RPMI8226 (cell line): ENCODE data around the gene CYGB.

Experiments
- DNase-seq: peaks from one replicate; pipeline ENCODE4 v3.0.0-alpha.2; 2015

CYGB gene

DNA sequence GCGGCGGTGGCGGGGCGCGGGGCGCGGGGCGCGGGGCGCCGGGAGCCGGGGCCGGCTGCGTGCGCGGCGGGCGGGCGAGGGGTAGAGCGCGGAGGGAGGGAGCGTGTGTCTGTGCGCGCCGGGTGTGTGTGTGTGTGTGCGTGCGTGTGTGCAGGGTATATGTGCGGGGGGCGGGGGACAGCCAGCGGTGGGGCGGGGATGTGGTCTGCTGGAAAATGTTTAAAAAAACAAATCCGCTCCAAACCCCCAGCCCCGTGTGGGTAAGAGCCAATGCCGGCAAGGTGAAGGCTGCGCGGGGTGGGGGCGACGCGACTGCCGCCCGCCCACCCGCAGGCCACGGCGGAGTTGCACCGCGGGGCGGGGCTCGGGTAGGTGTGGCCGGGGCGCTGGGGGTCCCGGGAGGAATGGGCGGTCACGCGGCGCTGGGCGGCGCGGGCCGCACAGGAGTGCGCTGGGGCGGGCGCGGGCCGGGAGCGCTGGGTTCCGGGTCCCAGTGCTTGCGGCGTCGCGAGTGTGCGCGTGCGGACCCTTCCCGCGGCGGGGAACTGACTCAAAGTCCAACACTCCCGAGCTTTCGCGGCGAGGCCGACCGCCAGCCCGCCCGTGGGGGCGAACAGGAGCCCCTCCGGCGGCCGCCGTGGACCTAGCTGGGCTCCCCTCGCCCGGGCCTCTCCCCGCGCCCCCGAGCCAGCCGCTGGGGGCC is at the start of gene CYGB:
CYGB (minus strand) TSS at position 132 of the 703 bp plus-strand sequence. CDS start 167 bp downstream, outside the sequence.
- no peak for DNase-seq

DNA sequence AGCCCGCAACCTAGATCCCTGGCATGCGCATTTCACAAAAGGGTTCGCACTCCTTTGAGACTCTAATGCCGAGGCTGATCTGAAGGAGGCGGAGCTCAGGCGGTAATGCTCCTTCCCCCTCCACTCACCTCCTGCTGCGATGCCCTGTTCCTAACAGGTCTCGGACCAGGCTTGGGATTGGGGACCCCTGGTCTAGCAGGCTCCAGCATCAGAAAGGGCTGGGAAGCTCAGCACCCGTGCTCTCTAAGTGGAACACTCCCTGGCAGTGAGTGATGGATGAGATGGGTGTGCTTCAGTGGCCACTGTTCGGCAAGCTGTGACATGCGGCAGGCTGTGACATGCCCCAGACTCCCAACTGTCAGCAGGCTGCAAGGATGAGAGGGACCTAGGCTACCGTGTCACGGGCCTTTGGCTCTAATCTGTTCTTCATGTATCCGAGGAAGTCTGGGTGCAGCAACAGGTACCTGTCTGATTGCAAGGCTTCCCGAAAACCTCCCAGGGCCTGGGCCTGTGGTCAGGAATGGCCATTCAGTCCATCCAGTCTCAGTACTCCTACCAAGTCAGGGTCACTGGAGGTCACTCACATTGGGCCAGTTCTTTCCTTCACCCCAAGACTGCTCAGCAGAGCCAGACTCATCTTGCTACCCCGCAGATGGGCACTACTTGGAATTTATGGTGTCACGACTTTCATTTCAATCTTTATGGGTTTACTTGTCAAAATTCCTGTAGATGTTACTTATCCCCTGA is 49.4 kb upstream of the CYGB start:
- no peak for DNase-seq

DNA sequence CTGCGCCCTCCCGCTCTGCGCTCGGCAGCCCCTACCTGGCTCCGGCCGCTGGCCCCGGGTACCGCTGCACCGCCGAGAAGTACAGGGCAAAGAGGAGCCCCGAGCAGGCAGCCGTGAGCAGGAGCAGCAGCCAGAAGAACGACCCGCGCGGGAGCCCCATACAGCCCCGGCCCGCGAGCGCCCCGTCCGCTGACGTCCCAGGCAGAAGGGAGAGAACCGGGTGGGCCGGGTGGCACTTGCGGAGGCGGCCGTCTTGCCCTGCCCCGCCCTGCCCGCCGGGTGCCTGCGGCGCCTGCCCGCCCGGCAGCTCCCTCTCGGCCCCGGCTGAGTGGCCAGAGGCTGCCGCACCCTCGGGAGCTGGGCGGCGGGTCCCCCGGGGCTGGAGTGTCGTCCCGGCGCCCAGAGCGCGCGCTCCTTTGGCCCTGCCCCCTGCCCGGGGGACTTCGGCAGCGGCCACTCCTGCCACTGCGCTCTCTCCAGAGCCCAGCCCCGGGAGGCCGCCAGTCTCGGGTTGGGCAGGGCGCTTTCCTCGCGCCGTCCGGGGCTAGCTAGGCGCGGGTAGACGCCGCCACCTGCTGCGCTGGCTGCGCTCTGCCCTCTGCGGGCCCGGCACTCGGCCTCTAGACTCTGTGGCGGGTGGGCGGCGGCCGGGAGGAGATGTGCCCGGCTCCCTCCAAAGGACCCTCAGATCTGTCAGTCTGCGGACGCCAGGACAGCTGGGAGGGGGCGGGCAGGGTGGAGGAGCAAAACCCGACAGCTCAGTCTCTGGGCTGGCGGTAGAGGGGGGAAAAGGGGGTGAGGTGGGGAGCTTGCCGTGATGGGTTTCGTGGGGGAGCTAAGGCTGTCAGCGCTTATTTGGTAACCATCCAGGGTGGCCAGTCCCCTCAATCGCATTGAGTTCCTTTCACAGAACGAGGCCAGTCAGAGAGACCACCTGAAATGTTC is 48.4 kb upstream of the CYGB start, which contains the start of gene ST6GALNAC2:
ST6GALNAC2 (minus strand) TSS at position 212 of the 945 bp plus-strand sequence; CDS start at position 160, 52 bp downstream.
- peak; percentile 70 for DNase-seq

DNA sequence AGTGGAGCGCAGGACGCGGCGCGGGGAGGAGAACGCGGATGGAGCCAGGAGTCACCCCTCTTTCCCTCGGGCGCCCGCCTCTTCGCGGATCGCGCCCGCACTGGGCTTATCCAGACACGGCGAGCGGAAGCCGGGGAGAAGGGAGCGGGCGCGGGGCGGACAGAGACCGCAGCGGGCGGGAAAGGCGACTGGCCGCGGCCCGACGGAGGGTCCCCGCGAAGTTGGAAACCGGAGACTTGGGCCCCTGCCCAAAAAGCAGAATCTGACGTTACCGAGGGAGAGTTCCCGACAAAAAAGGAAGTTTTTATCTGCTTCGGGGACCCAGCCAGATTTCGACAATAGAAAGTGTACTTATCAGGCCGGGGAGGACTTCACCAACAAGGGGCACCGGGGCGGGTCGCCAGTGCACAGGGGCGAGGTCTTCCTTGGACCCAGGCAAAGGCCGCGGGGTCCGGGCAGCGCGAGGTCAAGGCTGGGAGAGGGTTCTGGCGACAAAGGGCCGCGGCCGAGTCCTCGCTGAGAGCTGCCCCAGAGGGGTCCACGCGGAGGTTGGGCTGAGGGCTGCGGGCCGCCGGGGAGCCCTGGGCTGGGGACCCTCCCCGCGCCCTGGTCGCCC is 47.6 kb upstream of the CYGB start:
- DNase-seq, result peak; percentile 32

DNA sequence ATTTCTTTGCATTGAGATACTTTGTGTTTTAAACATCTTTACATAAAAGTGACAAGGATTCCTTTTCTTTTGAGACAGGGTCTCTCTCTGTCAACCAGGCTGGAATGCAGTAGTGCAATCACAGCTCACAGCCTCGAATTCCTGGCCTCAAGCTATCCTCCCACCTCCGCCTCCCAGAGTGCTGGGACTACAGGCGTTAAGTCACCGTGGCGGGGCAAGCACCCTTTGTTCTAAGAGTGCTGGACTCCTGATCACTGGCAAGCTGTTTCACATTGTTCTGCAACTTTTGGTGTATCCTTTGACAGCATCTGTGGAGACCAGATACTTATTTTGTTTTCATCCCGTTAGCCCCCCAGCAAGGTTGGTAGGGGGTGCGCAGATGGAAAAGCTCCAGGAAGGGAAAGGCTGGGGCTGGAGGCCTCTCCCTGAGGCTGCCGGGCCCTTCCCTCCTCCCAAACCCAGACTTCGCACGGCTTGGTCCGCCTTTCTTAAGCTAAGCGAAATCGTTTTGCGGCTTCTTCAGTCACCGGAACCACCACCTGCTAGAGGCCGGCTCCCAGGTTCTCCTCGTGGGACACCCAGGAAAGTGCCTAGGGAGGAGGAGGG is 47.0 kb upstream of the CYGB start:
- peak; percentile 28 for DNase-seq

DNA sequence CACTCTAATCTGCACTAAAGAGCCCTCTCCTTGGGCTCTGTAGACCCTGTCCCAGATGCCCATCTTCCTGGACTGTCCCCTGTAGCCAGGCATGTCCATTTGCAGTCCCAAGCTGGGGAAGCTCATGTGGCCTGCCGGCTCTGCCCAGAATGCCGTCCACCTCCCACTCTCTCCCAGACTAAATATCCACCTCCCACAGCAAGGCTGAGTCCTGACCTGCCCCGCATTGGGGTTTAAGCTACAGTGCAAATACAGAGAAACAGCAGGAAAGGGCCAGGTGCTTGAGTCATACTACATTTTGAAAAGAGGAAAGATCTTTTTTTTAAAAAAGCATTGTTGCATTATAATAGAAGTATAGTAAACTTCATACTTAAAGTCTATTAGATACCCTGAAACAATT is 45.2 kb upstream of the CYGB start:
- DNase-seq, result no peak

DNA sequence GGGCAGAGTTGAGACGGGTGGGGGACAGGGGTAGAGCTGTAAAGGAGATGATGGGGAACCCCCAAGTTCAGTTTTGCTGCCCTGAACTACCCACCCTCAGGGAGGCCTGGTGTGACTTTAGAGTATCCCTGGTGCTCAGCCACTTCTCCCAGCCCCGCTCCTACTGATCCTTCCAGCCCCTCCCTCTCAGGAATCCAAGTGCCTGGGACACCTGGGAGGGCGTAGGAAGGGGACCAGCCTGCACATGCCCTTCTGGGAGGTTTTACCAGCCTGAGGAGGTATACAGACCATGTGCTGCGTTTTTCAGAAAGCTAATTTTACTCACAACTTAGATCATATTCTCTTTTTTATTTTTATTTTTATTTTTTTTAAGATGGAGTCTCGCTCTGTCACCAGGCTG is 44.0 kb upstream of the CYGB start:
- DNase-seq, result no peak

DNA sequence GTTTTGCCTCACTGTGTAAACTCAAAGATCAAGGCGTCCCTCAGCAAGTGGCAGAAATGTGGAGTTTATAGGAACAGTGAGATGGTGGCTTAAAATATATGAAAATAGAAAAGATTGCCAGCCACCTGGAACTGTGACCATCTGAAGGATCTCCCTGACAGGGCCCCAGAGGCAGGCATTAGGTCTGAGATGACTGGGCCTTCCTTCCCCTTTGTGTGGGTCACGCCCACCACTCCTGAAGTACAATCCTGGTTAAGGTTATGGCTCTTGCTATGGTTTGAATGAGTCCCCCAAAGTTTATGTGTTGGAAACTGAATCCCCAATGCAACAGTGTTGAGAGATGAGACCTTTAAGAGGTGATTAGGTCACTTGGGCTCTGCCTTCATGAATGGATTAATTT is 41.8 kb upstream of the CYGB start:
- DNase-seq, result no peak

DNA sequence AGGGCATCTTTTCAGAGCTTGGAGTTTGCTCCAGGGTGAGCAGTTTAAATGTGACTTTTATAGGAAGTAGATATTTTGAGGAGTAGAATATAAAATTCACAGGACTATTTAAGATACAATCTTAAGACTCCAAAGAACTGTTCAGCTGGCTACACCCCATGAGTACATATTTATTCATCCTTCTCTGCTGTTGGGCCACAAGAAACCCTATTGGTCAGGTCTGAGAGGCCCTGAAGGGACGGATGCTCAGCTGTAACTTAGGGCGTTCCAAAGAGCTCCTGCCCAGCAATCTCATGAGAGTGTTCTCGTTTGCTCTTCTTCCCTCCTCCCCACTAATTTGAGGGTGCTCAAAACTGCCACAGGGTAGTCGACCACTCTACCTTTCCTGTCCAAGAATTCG is 40.9 kb upstream of the CYGB start:
- no peak for DNase-seq

DNA sequence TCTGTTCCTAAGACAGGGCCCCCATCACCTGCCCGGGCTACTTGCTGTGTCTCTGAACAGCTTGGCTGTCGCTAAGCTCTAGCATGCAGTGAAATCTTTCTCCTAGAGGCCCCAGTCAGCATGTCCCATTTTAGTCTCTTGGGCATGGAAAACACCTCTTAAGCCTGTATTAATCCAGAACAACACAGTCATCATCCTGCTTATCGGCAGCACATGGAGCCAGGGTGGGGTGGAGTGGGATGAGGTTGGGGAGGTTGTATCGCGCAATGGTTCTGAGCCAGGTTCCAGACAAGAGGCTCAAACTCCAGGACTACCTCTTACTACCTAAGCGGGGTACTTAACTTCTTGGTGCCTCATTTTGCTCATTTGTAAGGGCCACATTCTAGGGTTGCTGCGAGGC is 40.4 kb upstream of the CYGB start:
- no peak for DNase-seq

DNA sequence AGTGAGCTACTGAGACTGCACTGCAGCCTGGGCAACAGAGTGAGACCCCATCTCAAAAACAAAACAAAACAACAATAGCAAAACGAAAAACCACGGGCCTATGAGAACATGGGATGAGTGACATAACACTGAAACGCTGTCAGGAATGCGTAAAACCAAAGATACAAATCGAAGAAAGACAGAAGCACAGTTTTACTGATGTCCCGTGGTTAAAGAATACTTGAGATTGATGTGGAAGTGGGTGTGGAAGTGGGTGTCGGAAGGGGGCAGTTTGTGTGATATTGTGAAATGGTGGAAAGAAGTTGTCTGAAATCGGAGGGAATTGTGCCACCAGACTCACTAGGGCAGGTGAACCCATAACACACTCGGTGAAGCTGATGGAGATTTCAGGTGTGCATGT is 38.7 kb upstream of the CYGB start:
- DNase-seq, result no peak

DNA sequence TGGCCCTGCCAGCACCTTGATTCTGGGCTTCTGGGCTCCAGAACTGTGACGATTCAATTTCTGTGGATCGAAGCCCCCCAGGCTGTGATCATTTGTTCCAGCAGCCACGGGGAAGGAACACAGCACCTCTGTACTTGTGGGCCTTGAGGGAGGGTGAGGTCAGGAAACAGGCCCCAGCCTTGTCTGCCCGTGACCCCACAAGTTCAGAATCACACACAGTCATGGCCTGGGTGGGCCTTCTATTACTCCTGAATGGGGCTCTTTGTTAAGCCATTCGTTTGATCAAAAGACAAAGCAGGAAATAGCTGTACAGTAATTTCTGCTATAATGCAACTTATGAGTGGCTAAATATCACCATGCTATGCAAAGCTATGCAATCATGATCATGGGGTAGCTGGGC is 38.1 kb upstream of the CYGB start:
- no peak for DNase-seq

DNA sequence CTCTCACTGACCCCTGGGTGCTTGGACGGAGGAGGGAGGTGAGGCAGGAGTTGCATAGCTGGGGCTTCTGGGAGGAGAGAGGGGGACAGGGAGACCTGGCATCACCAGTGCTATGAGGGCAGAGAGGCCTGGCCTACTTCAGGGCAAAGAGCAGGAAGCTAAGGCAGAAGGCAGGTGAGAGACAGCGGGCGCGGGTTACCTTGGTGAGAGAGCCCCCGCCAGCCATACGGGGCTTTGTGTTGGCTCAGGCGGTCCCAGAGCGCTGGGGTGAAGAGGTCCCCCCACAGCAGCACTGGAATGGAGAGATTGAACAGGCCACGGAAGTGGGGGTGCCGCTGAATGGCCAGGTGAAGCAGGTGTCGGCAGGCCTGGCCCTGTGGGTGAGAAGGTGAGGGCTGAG is 36.7 kb upstream of the CYGB start:
- DNase-seq, result no peak

DNA sequence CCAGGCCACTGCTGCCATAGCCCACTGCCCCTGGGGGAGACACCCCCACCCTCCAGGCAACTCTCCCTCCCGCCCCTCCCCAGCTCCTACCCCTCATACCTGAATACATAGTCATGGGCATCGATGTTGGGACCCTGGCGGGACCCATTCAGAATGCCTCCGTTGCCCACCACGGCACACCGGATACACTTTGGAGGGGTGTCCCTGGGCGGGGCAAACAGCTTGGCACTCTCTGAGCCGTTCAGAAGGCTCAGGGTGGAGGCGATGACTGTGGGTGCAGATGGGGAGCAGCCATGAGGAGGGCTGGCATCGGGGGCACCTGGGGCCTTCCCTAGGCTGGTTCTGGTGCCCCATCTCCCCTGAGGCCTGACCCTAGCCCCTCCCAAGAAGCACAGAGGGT is 35.6 kb upstream of the CYGB start:
- no peak for DNase-seq

DNA sequence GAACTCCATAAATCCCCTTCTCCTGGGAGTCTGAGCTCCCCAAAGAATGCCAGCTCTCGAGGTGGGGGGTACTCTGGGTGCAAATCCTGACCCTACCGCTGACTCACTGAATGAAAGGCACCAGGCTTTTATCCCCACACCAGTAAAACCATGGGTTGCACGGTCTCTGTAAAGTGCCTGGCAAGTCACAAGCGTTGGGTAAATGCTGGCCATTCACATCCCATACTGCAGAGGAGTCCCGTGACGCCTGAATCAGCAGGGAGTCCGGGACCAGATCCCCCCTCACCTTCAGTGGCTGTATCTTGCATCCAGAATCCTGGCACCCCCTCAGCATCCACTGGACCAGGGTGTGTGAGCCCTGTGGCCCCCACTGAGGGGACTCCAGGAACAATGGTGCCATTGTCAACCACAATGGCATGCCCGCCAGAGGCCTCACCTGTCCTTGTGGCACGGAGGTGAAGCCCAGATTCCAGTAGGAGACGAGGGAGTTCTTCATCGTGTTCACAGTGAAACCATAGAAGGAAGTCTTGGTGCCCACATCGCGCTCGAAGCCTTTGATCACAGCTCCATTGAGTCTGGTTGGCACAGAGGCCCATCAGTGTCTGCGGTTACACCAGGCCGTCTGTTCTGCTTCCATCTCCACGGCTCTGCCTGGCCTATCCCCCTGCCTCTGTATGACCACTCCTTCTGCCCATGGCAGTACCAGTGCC is 34.8 kb upstream of the CYGB start:
- no peak for DNase-seq

DNA sequence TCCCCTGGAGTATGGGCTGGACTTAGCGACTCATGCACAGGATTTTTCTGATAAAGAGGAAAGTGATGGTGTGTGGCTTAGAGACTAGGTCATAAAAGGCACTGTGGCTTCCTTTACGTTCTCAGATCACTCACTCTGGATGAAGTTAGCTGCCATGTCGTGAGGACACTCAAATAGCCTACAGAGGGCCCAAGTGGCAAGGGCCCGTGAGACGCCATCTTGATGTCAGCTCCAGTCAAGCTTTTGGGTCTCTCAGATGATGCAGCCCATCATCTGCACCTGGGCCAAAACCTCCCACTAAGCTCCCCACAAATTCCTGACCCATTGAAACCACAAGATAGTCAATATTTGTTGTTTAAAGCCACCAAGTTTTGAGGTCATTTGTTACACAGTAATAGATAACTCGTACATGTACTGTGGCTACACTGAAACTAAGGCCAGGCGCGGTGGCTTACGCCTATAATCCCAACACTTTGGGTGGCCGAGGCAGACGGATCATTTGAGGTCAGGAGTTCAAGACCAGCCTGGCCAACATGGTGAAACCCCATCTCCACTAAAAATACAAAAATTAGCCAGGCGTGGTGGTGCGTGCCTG is 33.5 kb upstream of the CYGB start:
- no peak for DNase-seq

DNA sequence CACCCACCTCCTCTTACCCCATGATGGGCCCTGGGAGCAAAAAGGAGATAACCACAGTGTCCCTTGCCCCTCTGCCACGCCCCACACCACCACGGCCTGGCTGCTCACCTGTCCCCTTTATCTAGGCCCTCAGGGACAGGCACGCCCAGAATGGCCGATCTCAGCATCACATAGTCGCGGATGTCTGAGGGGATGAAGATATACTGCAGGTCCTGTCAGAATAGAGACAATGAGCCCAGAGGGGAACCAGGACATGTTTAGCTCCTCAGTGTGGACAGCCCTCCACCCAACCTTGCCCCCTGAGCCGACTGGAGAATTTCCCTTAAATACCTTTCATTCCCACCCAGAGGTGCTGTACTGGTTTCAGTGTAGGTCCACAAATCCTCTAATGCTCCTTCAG is 32.9 kb upstream of the CYGB start:
- no peak for DNase-seq

DNA sequence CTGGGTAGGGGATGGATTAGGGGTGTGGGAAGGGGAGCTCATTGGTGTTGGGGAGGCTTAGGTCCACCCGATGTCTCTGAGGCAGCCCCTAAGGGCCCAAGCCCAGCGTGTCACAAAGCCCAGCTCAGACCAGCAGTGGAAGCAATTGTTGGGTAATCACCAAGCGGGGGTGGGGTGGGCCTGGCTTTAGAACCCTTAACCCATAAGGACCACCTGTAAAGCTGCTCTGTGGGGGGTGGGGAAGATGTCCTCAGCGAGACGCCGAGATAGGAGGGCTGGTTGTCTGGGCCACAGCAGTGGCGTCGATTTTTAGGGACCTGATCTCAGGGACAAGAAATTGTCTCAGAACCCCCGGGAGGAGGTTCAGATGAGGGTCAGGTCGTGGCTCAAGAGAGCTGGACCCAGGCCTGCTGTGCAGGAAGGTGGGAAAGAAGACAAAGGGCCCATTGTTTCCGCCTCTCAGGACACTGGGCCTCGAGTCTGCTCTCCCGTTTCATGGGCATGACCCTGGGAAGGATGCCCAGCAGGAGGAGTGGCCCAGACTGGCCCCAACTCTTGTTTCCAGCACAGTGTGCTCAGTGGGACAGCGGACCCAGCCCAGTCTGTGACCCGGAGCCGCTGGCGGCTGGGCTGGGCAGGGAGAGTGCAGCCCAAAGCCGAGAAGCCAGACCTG is 32.2 kb upstream of the CYGB start:
- no peak for DNase-seq

DNA sequence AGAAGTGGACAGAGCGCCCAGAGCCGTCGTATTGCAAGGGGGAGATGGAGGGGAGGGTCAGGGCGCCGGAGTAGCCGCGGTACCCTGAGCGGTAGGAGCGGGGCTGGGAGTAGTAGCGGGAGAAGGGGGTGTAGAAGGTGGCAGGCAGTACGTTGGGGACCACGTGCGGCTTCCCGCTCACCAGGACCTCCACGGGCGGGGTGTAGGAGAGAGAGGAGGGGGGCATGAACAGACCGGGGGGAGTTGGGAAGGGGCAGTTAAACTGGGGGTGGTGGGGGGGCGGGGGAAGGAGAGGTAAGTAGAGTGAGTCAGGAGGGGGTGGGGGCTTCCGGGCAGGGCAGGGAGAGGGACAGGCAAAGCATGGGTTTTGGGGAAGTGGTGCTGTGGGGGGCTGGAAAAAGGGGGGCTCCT is 31.3 kb upstream of the CYGB start:
- DNase-seq, result no peak

DNA sequence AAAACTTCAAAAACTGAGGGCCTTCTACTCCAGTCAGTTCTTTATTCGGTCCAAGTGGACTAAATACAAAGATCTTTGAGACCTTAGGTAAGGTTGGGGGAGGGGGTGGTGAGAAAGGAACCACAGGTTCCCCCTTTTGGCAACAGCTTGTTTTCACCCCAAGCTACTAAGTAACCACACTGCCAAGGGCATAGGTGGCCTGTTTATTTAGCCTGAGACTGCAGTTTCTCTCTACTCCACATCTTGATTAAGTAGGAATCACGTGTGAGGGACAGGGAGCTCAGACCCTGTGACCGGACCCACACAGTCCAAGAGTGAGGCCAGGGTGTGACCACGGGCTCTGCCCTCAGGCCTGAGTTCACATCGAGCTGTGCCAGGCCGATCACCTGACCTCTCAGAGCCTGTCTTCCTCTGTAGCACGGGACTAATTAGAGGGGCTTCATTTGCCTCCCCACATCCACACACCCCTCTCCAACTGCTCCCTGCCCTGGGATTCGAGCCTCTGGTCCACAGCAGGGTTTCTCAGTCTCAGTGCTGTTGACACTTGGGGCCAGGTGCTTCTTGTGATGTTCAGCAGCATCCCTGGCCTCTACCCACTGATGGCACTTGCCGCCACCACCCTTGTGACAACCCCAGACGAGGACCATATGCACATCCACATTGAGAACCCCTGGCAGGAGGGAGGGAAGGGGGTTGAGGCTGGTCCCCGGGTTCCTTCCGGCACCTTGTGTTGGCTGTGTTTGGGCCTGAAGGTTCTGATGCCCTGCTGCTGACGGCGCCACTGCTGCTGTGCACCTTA is 30.3 kb upstream of the CYGB start:
- peak; percentile 32 for DNase-seq
